NCI-H1930 (cell line): ENCODE results near the gene ACP5.
"Not testable (repeated sequence)": the region's sequence is repeated elsewhere in the genome, so short reads cannot be mapped to it uniquely, and the experiment has no call there.

Source experiments
- DNase-seq, 2 experiments: peaks; one replicate each; lab custom pipeline; 2025; lab: John Stamatoyannopoulos, UW

Gene ACP5

GRCh38 chr19:11577451-11578257 lies at the start of gene ACP5:
Gene ACP5, minus strand, starts transcription at chr19:11577645. Its CDS starts 328 bp downstream, at chr19:11577317.
- no peak for DNase-seq

GRCh38 chr19:11626252-11626651 lies 48.8 kb upstream of the ACP5 start:
- DNase-seq, result no peak

GRCh38 chr19:11624069-11624463 lies 46.6 kb upstream of the ACP5 start:
- DNase-seq, result no peak

GRCh38 chr19:11622401-11622800 lies 45.0 kb upstream of the ACP5 start:
- not testable (repeated sequence) for DNase-seq

GRCh38 chr19:11620553-11620952 lies 43.1 kb upstream of the ACP5 start:
- no peak for DNase-seq

GRCh38 chr19:11617180-11618062 lies 40.0 kb upstream of the ACP5 start:
- no peak for DNase-seq

GRCh38 chr19:11612816-11613511 lies 35.5 kb upstream of the ACP5 start:
- no peak for DNase-seq

GRCh38 chr19:11611730-11612129 lies 34.3 kb upstream of the ACP5 start:
- no peak for DNase-seq

GRCh38 chr19:11606484-11606883 lies 29.0 kb upstream of the ACP5 start:
- DNase-seq, result no peak

GRCh38 chr19:11599704-11600103 lies 22.3 kb upstream of the ACP5 start:
- DNase-seq, result not testable (repeated sequence)

- DNase-seq, result no peak
These were observed 21.3 kb upstream of the ACP5 start for GRCh38 chr19:11598746-11599145.

GRCh38 chr19:11598103-11598483 lies 20.6 kb upstream of the ACP5 start:
- DNase-seq, result no peak

GRCh38 chr19:11597202-11598102 lies 20.0 kb upstream of the ACP5 start, which contains the start of gene ZNF627:
Gene ZNF627, plus strand, starts transcription at chr19:11597483. Its CDS starts 145 bp downstream, at chr19:11597628.
- DNase-seq, result peak; percentile 92 to 93

- DNase-seq, result no peak
These were observed 18.7 kb upstream of the ACP5 start for GRCh38 chr19:11596156-11596555.

- no peak for DNase-seq
These were observed 16.6 kb upstream of the ACP5 start for GRCh38 chr19:11594084-11594483.

GRCh38 chr19:11587975-11588631 lies 10.7 kb upstream of the ACP5 start:
- DNase-seq, result no peak

- peak; percentile 27 to 57 for DNase-seq
These were observed 10.0 kb upstream of the ACP5 start for GRCh38 chr19:11587302-11587974.

GRCh38 chr19:11586331-11586730 lies 8.9 kb upstream of the ACP5 start:
- DNase-seq, result no peak

- no peak for DNase-seq
These were observed 4.3 kb upstream of the ACP5 start for GRCh38 chr19:11581740-11582139.

- no peak for DNase-seq
These were observed 2.7 kb upstream of the ACP5 start for GRCh38 chr19:11580116-11580515.
